Hypothalamus (tissue), 51 donors: ENCODE results near the gene PTPN13.
A peak's percentile ranks its signal among the peaks of the same experiment; 100 is the strongest.

Source experiments
- DNase-seq, 51 donors: peaks; one replicate each; lab custom pipeline; 2025; lab: John Stamatoyannopoulos, UW

Gene PTPN13

GRCh38 chr4:86586626-86587380, 7.3 kb upstream of the PTPN13 start:
- DNase-seq = no peak

- no peak for DNase-seq
Measured at GRCh38 chr4:86587381-86588140, 6.6 kb upstream of the PTPN13 start.

- no peak for DNase-seq
Measured at GRCh38 chr4:86592553-86593249, 1.4 kb upstream of the PTPN13 start.

- peak in 43 of 51 donors; percentile 11 to 82 (median 50) for DNase-seq
Measured at GRCh38 chr4:86594559-86595425, 677 bp downstream of the PTPN13 start.

- peak in 10 of 51 donors; percentile 0 to 80 (median 14) for DNase-seq
Measured at GRCh38 chr4:86595426-86595805, 1.3 kb downstream of the PTPN13 start.

- no peak for DNase-seq
Measured at GRCh38 chr4:86596807-86597206, 2.7 kb downstream of the PTPN13 start.

- no peak for DNase-seq
Measured at GRCh38 chr4:86600007-86600653, 6.0 kb downstream of the PTPN13 start.

GRCh38 chr4:86603311-86603885, 9.3 kb downstream of the PTPN13 start:
- DNase-seq = no peak

- DNase-seq = no peak
Measured at GRCh38 chr4:86606809-86607208, 12.7 kb downstream of the PTPN13 start.

- DNase-seq = peak in 2 of 51 donors; percentile 9 to 33
Measured at GRCh38 chr4:86608757-86609375, 14.8 kb downstream of the PTPN13 start.

GRCh38 chr4:86611757-86612156, 17.6 kb downstream of the PTPN13 start:
- DNase-seq = no peak

- DNase-seq = no peak
Measured at GRCh38 chr4:86613734-86614133, 19.6 kb downstream of the PTPN13 start.

- DNase-seq = no peak
Measured at GRCh38 chr4:86614865-86615264, 20.8 kb downstream of the PTPN13 start.

GRCh38 chr4:86615501-86615900, 21.4 kb downstream of the PTPN13 start:
- DNase-seq = no peak

- no peak for DNase-seq
Measured at GRCh38 chr4:86619656-86620055, 25.5 kb downstream of the PTPN13 start.

- no peak for DNase-seq
Measured at GRCh38 chr4:86621435-86621834, 27.3 kb downstream of the PTPN13 start.

GRCh38 chr4:86626066-86626465, 32.0 kb downstream of the PTPN13 start:
- no peak for DNase-seq

- no peak for DNase-seq
Measured at GRCh38 chr4:86627462-86628135, 33.5 kb downstream of the PTPN13 start.

- DNase-seq = no peak
Measured at GRCh38 chr4:86630629-86631028, 36.5 kb downstream of the PTPN13 start.
